ENCODE measurements around the gene EEF1AKMT2.

The EEF1AKMT2 gene

DNA sequence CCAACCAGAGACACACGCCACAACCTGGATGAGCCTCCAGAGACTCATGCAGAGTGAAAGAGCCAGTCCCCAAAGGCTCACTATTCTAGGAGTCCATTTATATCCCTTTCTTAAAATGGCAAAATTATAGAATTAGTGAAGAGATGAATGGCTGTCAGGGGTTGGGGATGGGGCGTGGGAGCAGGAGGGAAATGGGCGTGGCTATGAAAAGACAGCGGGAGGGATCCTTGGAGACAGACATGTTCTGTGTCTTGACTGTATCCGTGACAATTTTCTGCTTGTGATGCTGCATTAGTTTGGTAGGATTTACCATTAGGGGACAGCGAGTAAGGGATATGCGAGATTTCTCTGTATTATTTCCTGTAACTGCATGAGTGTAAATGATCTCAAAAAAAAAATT lies 80.5 kb downstream of the EEF1AKMT2 start (continued):
- TF ChIP-seq TSHZ2 (CRISPR knock-in tag; IDR thresholded peaks at IDR 0.05): no peak
- no peak for TF ChIP-seq SNAI2 (CRISPR knock-in tag; IDR thresholded peaks at IDR 0.05)
- TF ChIP-seq ZC3H10 (CRISPR knock-in tag; IDR thresholded peaks at IDR 0.05): no peak
- no peak for TF ChIP-seq ZNF8 (CRISPR knock-in tag; IDR thresholded peaks at IDR 0.05)
- no peak for TF ChIP-seq OSR1 (CRISPR knock-in tag; IDR thresholded peaks at IDR 0.05)
- TF ChIP-seq ZNF565 (CRISPR knock-in tag; conservative IDR thresholded peaks at IDR 0.05; ENCODE audit: low read depth): no peak

GRCh38 chr10:124710266-124710881 lies 81.3 kb downstream of the EEF1AKMT2 start:
- TF ChIP-seq, protein P1, sequence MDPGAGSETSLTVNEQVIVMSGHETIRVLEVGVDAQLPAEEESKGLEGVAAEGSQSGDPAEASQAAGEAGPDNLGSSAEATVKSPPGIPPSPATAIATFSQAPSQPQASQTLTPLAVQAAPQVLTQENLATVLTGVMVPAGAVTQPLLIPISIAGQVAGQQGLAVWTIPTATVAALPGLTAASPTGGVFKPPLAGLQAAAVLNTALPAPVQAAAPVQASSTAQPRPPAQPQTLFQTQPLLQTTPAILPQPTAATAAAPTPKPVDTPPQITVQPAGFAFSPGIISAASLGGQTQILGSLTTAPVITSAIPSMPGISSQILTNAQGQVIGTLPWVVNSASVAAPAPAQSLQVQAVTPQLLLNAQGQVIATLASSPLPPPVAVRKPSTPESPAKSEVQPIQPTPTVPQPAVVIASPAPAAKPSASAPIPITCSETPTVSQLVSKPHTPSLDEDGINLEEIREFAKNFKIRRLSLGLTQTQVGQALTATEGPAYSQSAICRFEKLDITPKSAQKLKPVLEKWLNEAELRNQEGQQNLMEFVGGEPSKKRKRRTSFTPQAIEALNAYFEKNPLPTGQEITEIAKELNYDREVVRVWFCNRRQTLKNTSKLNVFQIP (CRISPR knock-in tag; IDR thresholded peaks at IDR 0.05; ENCODE audit: borderline replicate concordance, low read depth): no peak
- no peak for TF ChIP-seq ZFP30 (CRISPR knock-in tag; IDR thresholded peaks at IDR 0.05)
- no peak for ATAC-seq

- ATAC-seq: no peak
- TF ChIP-seq BACH2 (CRISPR knock-in tag; IDR thresholded peaks at IDR 0.05; ENCODE audit: borderline replicate concordance): no peak
- TF ChIP-seq ZFP3 (CRISPR knock-in tag; IDR thresholded peaks at IDR 0.05): no peak
- TF ChIP-seq ISL1 (CRISPR knock-in tag; IDR thresholded peaks at IDR 0.05): no peak
- no peak for TF ChIP-seq GLIS3 (CRISPR knock-in tag; IDR thresholded peaks at IDR 0.05)
Observed at GRCh38 chr10:124709861-124710260, 81.8 kb downstream of the EEF1AKMT2 start.

DNA sequence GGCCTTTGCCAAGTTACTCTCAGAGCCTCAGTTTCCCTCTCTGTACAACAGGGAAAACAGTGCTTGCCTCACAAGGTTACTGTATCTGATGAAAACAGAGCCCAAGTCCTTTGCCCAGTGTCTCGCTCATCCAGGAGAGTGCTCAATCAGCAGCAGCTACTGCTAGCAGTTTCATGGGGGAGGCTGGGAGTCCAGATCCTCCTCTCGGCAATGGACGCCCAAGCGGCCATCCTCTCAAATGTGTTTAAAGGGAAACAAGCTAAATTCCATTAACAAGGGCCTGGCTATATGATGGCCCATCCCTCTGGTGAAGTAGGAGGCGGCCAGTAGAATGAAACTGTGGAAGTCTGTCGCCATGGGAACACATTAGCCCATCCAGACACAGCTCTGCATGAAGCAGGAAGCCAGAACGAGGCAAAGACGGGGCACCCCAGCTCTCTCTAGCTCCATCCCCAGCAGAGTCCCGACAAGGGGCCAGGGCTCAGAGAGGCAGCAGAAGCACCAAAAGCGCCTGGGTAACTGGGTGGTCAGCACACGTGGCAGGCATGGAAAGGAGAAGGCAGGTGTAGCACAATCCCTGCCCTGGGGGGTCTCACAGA lies 82.7 kb downstream of the EEF1AKMT2 start:
- peak; percentile 64 for ATAC-seq
- TF ChIP-seq PATZ1 (CRISPR knock-in tag; IDR thresholded peaks at IDR 0.05; ENCODE audit: borderline replicate concordance): no peak
- TF ChIP-seq, protein P1 (CRISPR knock-in tag; IDR thresholded peaks at IDR 0.05; ENCODE audit: borderline replicate concordance, low read depth): no peak
- no peak for TF ChIP-seq CSRNP3 (CRISPR knock-in tag; IDR thresholded peaks at IDR 0.05)
- TF ChIP-seq CSDC2 (CRISPR knock-in tag; IDR thresholded peaks at IDR 0.05): no peak
- TF ChIP-seq BACH2 (CRISPR knock-in tag; IDR thresholded peaks at IDR 0.05; ENCODE audit: borderline replicate concordance): no peak

- TF ChIP-seq ESRRG (CRISPR knock-in tag; IDR thresholded peaks at IDR 0.05) (no peak), OSR1 (CRISPR knock-in tag; IDR thresholded peaks at IDR 0.05) (no peak), BACH2 (CRISPR knock-in tag; IDR thresholded peaks at IDR 0.05; ENCODE audit: borderline replicate concordance) (no peak), GLIS3 (CRISPR knock-in tag; IDR thresholded peaks at IDR 0.05) (no peak), ISL1 (CRISPR knock-in tag; IDR thresholded peaks at IDR 0.05) (no peak), CSDC2 (CRISPR knock-in tag; IDR thresholded peaks at IDR 0.05) (no peak)
- ATAC-seq: peak; percentile 14; the same call in 1 of the 3 replicates
Observed at GRCh38 chr10:124708246-124708779, 83.4 kb downstream of the EEF1AKMT2 start.

All from SK-N-SH treated with all-trans-retinoic acid at 6 μM for 48 hours (cell line).